ENCODE data around the gene ITGA11.

The ITGA11 gene

DNA sequence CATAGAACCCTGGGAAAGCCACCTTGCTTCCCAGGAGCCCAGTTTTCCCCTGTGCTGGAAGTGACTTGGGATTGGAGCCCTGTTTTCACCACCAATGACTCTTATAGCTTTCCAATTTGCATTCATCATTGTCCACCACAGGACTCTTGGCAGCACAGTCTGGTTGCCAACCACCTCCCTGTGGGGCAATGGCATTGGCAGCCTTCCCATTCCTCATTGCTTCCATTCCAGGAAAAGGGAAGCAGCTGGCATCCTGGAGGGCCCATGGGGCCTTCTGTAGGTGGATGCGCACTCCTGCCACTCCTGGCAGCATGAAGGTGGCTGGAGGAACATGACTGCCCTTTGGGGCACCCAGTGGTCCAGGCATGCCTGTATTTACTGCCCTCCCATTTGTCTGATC lies 96.7 kb downstream of the ITGA11 start:
- H3K27ac ChIP-seq (replicated peaks): no peak overlapping the region
- TF ChIP-seq, protein P1, sequence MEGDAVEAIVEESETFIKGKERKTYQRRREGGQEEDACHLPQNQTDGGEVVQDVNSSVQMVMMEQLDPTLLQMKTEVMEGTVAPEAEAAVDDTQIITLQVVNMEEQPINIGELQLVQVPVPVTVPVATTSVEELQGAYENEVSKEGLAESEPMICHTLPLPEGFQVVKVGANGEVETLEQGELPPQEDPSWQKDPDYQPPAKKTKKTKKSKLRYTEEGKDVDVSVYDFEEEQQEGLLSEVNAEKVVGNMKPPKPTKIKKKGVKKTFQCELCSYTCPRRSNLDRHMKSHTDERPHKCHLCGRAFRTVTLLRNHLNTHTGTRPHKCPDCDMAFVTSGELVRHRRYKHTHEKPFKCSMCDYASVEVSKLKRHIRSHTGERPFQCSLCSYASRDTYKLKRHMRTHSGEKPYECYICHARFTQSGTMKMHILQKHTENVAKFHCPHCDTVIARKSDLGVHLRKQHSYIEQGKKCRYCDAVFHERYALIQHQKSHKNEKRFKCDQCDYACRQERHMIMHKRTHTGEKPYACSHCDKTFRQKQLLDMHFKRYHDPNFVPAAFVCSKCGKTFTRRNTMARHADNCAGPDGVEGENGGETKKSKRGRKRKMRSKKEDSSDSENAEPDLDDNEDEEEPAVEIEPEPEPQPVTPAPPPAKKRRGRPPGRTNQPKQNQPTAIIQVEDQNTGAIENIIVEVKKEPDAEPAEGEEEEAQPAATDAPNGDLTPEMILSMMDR (IDR thresholded peaks at IDR 0.05; ENCODE audit: insufficient read depth, low read length): no peak
- no peak for TF ChIP-seq POLR2AphosphoS5 (IDR thresholded peaks at IDR 0.05; ENCODE audit: low read depth)
- no peak for TF ChIP-seq SPI1 (IDR thresholded peaks at IDR 0.05; ENCODE audit: borderline replicate concordance, low read depth)
- no peak for TF ChIP-seq GABPA (IDR thresholded peaks at IDR 0.05; ENCODE audit: low read depth)
- TF ChIP-seq, protein P2, sequence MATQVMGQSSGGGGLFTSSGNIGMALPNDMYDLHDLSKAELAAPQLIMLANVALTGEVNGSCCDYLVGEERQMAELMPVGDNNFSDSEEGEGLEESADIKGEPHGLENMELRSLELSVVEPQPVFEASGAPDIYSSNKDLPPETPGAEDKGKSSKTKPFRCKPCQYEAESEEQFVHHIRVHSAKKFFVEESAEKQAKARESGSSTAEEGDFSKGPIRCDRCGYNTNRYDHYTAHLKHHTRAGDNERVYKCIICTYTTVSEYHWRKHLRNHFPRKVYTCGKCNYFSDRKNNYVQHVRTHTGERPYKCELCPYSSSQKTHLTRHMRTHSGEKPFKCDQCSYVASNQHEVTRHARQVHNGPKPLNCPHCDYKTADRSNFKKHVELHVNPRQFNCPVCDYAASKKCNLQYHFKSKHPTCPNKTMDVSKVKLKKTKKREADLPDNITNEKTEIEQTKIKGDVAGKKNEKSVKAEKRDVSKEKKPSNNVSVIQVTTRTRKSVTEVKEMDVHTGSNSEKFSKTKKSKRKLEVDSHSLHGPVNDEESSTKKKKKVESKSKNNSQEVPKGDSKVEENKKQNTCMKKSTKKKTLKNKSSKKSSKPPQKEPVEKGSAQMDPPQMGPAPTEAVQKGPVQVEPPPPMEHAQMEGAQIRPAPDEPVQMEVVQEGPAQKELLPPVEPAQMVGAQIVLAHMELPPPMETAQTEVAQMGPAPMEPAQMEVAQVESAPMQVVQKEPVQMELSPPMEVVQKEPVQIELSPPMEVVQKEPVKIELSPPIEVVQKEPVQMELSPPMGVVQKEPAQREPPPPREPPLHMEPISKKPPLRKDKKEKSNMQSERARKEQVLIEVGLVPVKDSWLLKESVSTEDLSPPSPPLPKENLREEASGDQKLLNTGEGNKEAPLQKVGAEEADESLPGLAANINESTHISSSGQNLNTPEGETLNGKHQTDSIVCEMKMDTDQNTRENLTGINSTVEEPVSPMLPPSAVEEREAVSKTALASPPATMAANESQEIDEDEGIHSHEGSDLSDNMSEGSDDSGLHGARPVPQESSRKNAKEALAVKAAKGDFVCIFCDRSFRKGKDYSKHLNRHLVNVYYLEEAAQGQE (IDR thresholded peaks at IDR 0.05; ENCODE audit: insufficient replicate concordance, low read depth): no peak
- DNase-seq (ENCODE audit: low read depth in 1 of 2, low spot score in 1 of 2): no peak
- no peaks in the 10 kb centered on the region for H3K27me3 ChIP-seq (ENCODE audit: insufficient read depth, poor library complexity, severe bottlenecking)
- H3K4me3 ChIP-seq (replicated peaks; ENCODE audit: insufficient read depth, low read length): no peak overlapping the region

DNA sequence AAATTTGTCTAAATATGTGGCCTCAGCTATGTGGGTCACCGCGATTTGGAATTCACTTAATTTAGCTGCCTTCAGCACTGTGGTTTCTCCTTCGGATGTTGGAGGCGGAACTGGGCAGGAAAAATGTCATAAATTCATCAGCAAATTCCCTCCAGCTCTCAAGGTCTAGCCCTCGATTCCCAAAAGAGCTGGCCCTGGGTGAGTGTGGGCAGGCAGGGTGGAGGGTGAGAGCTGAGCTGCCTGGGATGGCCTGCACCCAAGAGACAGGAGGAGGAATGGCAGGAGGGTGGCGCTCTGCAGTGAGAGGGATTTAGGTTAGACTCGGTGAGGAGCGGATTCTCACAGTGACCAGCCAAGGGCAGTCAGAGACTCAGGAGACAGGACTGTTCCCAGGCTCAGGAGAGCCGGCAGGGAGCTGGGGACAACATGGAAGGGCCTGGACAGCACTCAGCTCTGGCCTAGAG lies 97.3 kb downstream of the ITGA11 start:
- no peak for DNase-seq (ENCODE audit: low read depth in 1 of 2, low spot score in 1 of 2)
- Histone ChIP-seq H3K4me3 (replicated peaks; ENCODE audit: insufficient read depth, low read length) (no peak overlapping the region), H3K27ac (replicated peaks) (no peak overlapping the region)

DNA sequence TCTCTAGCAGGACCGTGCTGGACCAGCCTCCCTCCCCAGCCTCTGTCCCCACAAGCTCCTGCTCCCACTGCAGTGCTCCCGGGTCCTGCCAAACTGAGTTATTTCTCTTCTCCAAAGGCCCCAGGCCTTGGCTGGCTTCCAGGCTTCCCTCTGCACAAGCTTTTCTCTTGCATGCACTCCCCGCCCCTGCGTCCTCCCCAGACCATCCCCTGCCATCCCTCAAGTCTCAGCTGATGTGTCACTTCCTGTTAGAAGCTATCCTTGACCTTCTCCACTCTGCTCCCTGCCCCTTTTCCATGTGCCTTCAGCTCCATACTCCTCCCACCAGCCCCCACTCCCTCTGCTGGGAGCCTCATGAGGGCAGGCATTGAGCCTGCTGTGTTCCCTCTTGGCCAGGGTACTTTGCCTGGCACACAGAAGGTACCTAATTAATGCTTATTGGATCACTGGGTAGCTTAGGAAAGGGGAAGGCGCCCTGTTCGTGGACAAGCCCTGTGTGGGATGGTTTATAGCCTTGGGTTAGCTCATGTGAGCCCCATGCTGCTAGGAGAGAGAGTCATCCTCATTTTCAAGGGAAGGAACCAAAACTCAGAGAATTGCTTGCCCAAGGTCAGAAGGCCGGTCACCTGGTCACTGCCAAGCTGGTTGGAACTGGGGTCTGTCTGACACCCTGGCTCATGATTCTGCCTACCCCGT lies 98.0 kb downstream of the ITGA11 start:
- no peak overlapping the region for H3K27ac ChIP-seq (replicated peaks)
- DNase-seq (ENCODE audit: low read depth in 1 of 2, low spot score in 1 of 2): peak in 1 of 2 experiments; percentile 37
- TF ChIP-seq, protein P2 (IDR thresholded peaks at IDR 0.05; ENCODE audit: insufficient replicate concordance, low read depth): no peak
- TF ChIP-seq SPI1 (IDR thresholded peaks at IDR 0.05; ENCODE audit: borderline replicate concordance, low read depth) (no peak), POLR2AphosphoS5 (IDR thresholded peaks at IDR 0.05; ENCODE audit: low read depth) (no peak), GABPA (IDR thresholded peaks at IDR 0.05; ENCODE audit: low read depth) (no peak)
- TF ChIP-seq, protein P1 (IDR thresholded peaks at IDR 0.05; ENCODE audit: insufficient read depth, low read length): no peak
- H3K27me3 ChIP-seq (ENCODE audit: insufficient read depth, poor library complexity, severe bottlenecking): no peaks in the 10 kb centered on the region
- H3K4me3 ChIP-seq (replicated peaks; ENCODE audit: insufficient read depth, low read length): no peak overlapping the region

More for the DNA sequence above, 97.3 kb downstream of the ITGA11 start:
- no peaks in the 10 kb centered on the region for H3K27me3 ChIP-seq (ENCODE audit: insufficient read depth, poor library complexity, severe bottlenecking)
- TF ChIP-seq SPI1 (IDR thresholded peaks at IDR 0.05; ENCODE audit: borderline replicate concordance, low read depth) (no peak), POLR2AphosphoS5 (IDR thresholded peaks at IDR 0.05; ENCODE audit: low read depth) (no peak), GABPA (IDR thresholded peaks at IDR 0.05; ENCODE audit: low read depth) (no peak)
- TF ChIP-seq, protein P2 (IDR thresholded peaks at IDR 0.05; ENCODE audit: insufficient replicate concordance, low read depth): no peak
- TF ChIP-seq, protein P1 (IDR thresholded peaks at IDR 0.05; ENCODE audit: insufficient read depth, low read length): no peak

Measured in HL-60 (cell line).